GM19452 (cell line): ENCODE results near the gene CAMK1.

ENCODE experiments used
- ATAC-seq: cut with Tn5 transposase; IDR thresholded peaks from one replicate; pipeline ENCODE4 v1.9.1; 2021; ENCODE audit not compliant: unreplicated experiment

CAMK1 gene

GRCh38 chr3:9743548-9743947, 26.2 kb downstream of the CAMK1 start:
- no peak for ATAC-seq

- ATAC-seq = no peak
Measured at GRCh38 chr3:9742560-9742959, 27.2 kb downstream of the CAMK1 start.

- ATAC-seq = no peak
Measured at GRCh38 chr3:9739181-9739580, 30.6 kb downstream of the CAMK1 start.

DNA sequence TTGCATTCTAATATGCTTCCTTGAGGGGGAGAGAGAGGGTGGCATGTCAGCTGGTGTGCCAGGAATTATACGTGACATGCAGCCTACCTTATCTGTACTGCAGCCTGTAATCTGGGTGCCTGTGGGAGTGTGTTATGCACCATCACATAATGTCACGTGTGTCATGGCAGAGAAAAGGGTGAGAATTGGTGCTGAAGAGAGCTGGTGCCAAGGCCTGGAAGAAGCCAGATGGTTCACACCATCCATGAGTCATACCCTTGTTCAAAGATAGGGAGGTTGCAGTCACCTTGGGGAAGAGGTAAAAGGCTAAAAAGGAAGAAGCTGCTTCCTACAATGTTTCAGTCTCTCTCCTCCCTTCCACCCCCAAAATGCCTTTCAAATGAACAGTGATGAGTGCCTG, 32.9 kb downstream of the CAMK1 start:
- no peak for ATAC-seq

DNA sequence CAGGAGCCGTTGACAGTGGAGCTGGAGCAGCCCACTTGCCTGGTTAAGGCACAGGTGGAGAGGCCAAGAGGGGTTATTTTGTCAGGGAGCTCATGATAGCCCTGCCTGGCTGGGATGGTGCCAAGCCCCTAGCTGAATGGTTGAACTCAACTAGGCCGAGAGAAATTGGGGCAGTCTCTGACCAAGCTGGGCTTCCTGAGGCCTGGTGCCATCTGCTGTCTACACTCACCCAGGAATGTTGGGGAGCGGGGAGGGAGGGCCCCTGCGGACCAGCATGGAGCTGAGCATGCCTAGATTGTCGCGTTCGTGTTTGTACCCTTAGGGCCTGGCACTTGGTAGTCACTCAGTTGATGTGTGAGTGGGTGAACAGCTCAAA, 37.0 kb downstream of the CAMK1 start:
- ATAC-seq = no peak

GRCh38 chr3:9732080-9732739, 37.5 kb downstream of the CAMK1 start:
- peak; percentile 6 for ATAC-seq

- ATAC-seq = peak; percentile 83
Measured at GRCh38 chr3:9731206-9732079, 38.3 kb downstream of the CAMK1 start, which contains the start of gene BRPF1. BRPF1 (plus strand) TSS chr3:9731735; CDS start chr3:9734141, 2,406 bp downstream.

GRCh38 chr3:9730657-9731205, 39.0 kb downstream of the CAMK1 start:
- ATAC-seq = peak; percentile 43

DNA sequence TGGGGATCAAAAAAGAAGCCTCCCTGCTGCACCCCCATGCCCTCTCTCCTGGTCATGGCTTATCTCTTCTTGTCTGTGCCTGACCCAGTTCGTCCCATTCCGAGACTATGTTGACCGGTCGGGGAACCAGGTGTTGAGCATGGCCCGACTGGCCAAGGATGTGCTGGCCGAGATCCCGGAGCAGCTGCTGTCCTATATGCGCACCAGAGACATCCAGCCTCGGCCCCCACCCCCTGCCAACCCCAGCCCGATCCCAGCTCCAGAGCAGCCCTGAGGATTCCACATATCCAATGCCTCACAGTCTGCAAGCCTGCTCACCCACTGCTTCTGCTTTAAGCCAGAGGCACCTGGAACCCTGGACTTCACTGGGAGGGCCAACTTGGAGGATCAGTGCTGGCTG, 40.3 kb downstream of the CAMK1 start:
- ATAC-seq = no peak

GRCh38 chr3:9727743-9728142, 42.0 kb downstream of the CAMK1 start:
- ATAC-seq = no peak

GRCh38 chr3:9727041-9727595, 42.6 kb downstream of the CAMK1 start:
- ATAC-seq = no peak

GRCh38 chr3:9725775-9726515, 43.8 kb downstream of the CAMK1 start:
- no peak for ATAC-seq

DNA sequence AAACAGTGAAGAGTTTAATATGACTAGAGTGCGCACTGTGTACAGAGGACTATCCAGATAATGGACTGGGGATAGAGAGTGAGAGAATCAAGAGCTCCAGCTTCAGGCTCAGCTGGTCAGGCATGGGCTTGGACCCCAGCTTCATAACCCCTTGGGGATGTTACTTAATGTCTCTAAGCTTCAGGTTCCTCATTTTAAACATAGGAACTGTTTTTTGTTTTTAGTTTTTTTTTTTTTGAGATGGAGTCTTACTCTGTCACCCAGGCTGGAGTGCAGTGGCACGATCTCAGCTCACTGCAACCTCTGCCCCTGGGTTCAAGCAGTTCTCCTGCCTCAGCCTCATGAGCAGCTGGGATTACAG, 48.1 kb downstream of the CAMK1 start:
- ATAC-seq = no peak

DNA sequence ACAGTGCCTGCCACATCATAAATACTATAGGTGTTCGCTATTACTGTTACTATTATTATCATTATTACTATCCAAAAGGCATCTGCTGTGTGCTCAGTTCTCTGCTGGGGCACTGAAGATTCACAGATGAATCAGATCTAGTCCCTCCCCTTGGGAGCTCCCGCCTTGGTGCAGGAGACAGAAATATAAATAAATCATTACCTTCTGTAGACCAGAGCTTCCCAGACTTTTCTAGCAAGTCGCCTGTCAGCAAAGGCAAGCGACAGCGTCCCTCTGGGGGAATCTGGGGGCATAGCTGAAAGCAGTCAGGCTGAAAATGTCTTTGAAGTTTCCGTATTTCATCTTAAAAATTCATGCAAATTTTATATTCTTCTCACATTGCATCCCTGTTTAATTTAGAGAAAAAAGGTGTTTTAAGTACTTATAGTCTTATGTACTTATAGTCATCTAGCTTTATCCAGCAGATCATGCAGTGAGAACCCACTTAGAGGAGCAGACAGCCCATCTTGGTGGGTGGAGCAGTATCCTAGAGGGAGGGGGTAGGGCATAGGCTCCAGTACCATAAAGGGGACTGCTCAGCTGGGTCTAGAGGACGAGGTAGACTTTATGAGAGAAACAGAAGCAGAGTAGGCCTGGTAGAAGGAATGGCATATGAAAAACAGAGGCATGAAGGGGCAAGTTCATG, 48.6 kb downstream of the CAMK1 start:
- ATAC-seq = no peak

- no peak for ATAC-seq
Measured at GRCh38 chr3:9718118-9718517, 51.6 kb downstream of the CAMK1 start.

- ATAC-seq = no peak
Measured at GRCh38 chr3:9717563-9717962, 52.2 kb downstream of the CAMK1 start.

DNA sequence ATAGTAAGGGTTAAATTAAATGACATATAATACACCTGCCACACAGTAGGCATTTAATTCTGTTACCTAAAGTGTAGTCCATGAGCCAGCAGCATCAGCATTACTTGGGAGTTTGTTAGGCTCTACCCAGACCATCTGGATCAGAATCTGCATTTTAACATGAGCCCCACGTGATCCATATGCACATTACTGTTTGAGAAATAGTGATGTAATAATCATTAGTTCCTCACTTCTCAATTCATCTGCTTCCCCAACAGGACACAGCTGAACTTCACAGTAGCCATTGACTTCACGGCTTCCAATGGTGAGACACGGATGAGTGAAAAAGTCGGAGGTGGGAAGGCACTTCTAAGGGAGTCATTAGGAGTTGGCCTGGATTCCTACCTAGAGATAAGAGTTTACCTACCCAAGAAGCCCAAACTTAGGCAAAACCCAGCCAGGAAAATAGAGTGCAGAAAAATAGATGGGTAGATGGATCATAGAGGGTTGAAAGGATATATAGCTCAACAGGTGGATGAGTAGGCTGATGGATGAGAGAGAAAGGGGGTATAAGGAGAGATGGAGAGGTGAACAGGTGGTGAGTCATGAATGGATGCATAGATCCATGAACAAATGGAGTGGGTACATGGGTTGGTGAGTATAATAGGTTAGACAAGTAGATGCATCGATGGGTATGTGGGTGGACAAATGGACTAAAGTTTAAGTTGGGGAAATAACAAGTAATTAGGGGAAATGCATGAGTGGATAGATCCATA, 52.8 kb downstream of the CAMK1 start:
- ATAC-seq = no peak

GRCh38 chr3:9715764-9716437, 53.8 kb downstream of the CAMK1 start:
- ATAC-seq = no peak

DNA sequence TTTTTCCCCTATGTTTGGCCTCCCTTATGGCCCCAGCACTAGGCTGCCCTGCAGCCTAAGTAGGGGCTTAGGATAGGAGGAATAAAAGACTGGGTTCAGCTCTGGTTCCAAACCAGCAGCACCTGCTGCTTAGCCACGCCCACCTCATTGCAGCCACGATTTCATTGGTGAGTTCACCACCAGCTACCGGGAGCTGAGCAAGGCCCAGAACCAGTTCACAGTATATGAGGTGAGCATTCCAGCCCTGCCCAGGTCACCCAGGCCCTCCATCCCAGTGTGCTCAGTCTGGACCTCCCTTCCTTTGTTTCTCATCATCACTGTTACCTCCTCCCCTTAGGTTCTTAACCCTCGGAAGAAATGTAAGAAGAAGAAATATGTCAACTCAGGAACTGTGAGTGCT, 54.6 kb downstream of the CAMK1 start:
- ATAC-seq = no peak
